Activated gamma-delta T cell treated with Interleukin-2 at 50 U/mL for 16 hours (primary cell): Measurements from ENCODE around the gene PPIP5K2.

ENCODE experiments used
- DNase-seq: peaks from one replicate; pipeline ENCODE4 v3.0.0-alpha.2; 2020

The PPIP5K2 gene

GRCh38 chr5:103255691-103256090, 135.6 kb downstream of the PPIP5K2 start:
- no peak for DNase-seq

GRCh38 chr5:103256178-103256577, 136.1 kb downstream of the PPIP5K2 start:
- DNase-seq, result no peak

- peak; percentile 93 for DNase-seq
These were observed 138.4 kb downstream of the PPIP5K2 start, which contains the start of gene MACIR for GRCh38 chr5:103258368-103258956. Gene MACIR, plus strand, starts transcription at chr5:103258763. Its CDS starts 17,157 bp downstream, at chr5:103275920.

GRCh38 chr5:103258957-103259704, 139.0 kb downstream of the PPIP5K2 start:
- DNase-seq, result peak; percentile 41

- no peak for DNase-seq
These were observed 139.7 kb downstream of the PPIP5K2 start for GRCh38 chr5:103259705-103260355.

GRCh38 chr5:103260951-103261350, 140.8 kb downstream of the PPIP5K2 start:
- DNase-seq, result no peak
